ENCODE measurements around the gene SLC25A21.

- no peak for TF ChIP-seq POLR2A (IDR thresholded peaks at IDR 0.05; ENCODE audit: low read depth)
- TF ChIP-seq, protein P1, sequence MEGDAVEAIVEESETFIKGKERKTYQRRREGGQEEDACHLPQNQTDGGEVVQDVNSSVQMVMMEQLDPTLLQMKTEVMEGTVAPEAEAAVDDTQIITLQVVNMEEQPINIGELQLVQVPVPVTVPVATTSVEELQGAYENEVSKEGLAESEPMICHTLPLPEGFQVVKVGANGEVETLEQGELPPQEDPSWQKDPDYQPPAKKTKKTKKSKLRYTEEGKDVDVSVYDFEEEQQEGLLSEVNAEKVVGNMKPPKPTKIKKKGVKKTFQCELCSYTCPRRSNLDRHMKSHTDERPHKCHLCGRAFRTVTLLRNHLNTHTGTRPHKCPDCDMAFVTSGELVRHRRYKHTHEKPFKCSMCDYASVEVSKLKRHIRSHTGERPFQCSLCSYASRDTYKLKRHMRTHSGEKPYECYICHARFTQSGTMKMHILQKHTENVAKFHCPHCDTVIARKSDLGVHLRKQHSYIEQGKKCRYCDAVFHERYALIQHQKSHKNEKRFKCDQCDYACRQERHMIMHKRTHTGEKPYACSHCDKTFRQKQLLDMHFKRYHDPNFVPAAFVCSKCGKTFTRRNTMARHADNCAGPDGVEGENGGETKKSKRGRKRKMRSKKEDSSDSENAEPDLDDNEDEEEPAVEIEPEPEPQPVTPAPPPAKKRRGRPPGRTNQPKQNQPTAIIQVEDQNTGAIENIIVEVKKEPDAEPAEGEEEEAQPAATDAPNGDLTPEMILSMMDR (IDR thresholded peaks at IDR 0.05): no peak
- TF ChIP-seq POLR2AphosphoS5 (IDR thresholded peaks at IDR 0.05): no peak
- no peak for TF ChIP-seq EP300 (IDR thresholded peaks at IDR 0.05)
These were observed 362.2 kb downstream of the SLC25A21 start for GRCh38 chr14:36810209-36810608.
